Activated T-cell treated with anti-CD3 and anti-CD28 coated beads, Interleukin-2, amount 50 U/mL, for 1 hour (primary cell): Measurements from ENCODE around the gene ZNF888.
"Not testable (repeated sequence)": the region's sequence is repeated elsewhere in the genome, so short reads cannot be mapped to it uniquely, and the experiment has no call there.

Experiments used
- DNase-seq: peaks from one replicate; pipeline ENCODE4 v3.0.0-alpha.2; 2020

The ZNF888 gene

DNA sequence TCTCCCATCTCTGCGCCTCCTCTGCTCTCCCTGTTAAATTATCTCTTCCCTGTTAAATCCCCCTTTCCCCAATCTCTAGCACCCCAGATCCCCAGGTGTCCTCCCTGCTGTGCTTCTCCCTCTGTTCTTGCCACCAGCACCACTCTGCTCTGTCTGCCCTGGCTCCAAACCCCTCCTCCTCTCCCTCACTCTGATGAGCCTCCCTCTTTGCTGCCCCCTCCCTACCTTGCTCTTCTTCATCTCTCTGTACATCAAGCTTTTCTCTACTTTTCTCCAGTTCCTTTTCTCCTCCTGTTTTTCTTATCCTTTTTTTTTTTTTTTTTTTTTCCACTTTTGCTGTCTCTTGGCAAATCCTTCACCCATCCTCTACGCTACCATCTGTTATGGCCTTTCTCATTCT is 18.3 kb upstream of the ZNF888 start:
- not testable (repeated sequence) for DNase-seq

DNA sequence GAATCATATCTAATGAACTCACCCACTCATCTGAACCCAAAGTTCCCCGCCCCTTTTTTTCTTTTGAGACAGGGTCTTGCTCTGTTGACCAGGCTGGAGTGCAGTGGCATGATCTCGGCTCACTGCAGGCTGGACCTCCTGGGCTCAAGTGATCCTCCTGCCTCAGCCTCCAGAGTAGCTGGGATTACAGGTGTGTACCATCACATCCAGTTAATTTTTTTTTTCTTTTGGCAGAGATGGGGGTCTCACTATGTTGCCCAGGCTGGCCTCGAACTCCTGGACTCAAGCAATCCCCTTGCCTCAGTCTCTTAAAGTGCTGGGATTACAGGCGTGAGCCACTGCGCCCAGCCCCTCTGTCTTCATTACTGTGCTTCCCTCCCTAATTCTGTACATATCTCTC is 17.7 kb upstream of the ZNF888 start:
- not testable (repeated sequence) for DNase-seq

DNA sequence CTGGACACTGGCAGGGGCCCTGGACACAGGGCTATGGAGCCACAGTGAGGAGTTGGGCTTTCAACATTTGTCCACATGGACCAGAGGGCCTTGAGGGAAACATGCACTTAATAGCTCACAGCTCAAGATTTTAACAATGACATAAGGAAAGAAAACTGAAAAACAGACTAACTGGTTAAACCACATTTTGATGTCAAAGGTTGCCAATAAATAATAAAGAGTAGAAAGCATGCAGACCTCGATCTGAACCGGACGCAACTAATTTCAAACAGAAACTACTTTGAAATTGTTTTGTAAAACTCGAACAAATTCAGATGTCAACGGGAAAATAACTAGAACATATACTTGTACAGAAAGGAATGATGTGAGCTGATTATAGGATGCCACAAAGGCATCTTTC is 15.5 kb upstream of the ZNF888 start:
- no peak for DNase-seq

DNA sequence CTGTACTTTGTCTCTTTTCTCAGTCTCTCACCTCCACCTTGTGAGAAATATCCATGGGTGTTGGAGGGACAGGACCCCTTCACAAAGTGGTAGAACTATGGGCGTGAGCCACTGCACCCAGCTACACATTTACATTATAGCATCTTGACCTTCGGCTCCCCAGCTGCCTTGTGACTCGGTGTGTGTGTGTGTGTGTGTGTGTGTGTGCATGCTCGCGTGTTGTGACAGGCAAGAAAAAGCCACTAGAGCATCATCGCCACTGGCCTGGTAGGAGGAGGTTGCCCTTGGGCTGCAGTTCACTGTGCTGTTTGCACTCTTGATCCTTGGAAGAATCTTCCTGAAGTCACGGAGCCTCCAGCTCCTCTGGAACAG is 13.7 kb upstream of the ZNF888 start:
- no peak for DNase-seq

DNA sequence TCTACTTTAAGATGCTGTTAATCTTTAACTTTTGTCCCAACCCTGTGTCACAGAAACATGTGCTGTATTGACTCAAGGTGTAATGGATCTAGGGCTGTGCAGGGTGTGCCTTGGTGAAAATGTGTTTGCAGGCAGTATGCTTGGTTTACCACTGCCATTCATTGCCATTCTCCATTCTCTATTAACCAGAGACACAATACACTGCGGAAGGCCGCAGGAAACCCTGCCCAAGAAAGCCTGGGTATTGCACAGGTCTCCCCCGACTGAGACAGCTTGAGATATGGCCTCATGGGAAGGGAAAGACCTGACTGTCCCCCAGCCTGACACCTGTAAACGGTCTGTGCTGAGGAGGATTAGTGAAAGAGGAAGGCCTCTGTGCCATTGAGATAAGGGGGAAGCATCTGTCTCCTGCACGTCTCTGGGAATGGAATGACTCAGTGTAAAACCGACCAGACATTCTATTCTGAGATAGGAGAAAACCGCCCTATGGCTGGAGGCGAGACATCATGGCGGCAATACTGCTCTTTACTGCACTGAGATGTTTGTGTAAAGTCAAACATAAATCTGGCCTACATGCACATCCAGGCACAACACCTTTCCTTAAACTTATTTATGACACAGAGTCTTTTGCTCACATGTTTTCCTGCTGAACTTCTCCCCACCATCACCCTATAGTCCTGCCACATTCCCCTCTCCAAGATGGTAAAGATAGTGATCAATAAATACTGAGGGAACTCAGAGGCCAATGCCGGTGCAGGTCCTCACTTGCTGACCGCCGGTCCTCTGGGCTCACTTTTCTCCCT is 13.1 kb upstream of the ZNF888 start:
- no peak for DNase-seq

DNA sequence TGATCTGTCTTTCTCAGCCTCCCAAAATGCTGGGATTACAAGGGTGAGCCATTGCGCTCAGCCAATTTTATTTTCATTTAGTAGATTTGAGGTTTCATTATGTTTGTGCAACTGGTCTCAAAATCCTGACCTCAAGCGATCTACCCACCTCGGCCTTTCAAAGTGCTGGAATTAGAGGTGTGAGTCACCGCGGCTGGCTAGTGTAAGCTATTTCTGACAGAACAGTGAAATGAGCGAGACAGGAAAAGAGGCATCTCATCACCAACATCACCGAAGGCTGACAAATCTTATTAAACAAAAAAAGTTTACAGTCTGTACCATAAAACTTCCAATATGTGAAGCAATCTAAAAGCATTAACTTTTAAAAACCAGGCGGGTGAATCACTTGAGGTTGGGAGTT is 12.2 kb upstream of the ZNF888 start:
- no peak for DNase-seq

DNA sequence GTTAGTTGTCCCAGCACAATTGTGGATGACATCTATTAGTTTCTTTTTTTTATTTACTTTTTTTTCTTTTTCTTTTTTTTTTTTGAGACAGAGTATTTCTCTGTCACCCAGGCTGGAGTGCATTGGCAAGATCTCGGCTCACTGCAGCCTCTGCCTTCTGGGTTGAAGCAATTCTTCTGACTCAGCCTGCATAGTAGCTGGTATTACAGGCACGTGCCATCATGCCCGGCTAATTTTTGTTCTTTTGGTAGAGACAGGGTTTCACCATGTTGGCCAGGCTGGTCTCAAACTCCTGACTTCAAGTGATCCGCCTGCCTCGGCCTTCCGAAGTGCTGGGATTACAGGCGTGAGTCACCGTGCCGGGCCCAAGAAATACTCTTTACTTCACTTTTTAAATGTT is 1.4 kb upstream of the ZNF888 start:
- not testable (repeated sequence) for DNase-seq

DNA sequence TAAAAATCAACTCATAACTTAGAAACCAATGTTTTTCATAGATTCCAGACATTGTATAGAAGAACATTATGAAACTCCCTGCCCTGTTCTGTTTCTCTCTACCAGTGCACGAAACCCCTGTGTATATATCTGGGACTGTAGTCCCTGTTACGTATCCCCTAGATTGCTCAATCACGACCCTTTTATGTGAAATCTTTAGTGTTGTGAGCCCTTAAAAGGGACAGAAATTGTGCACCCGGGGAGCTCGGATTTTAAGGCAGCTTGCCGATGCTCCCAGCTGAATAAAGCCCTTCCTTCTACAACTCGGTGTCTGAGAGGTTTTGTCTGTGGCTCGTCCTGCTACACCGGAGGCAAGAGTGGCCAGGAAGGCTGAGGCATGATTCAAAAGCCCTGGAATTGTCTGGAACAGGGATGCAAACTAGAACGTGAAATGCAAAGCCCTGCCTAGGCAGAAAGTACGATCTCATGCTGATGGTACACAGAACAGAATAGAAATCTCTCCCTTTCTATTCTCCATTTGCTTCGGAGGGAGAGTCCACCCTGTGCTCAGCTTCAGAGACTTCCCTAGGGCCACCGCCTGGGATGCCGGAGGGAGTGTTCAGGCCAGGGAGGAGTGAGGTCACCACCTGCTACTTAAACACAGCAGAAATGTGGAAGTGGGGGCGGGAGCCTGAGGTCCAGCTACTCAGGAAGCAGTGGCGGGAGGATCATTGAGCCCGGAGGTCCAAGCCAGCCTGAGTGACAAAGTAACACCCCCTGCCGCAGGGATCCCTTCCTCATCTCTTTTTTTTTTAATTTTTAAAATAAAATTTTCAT is 758 bp upstream of the ZNF888 start:
- no peak for DNase-seq

DNA sequence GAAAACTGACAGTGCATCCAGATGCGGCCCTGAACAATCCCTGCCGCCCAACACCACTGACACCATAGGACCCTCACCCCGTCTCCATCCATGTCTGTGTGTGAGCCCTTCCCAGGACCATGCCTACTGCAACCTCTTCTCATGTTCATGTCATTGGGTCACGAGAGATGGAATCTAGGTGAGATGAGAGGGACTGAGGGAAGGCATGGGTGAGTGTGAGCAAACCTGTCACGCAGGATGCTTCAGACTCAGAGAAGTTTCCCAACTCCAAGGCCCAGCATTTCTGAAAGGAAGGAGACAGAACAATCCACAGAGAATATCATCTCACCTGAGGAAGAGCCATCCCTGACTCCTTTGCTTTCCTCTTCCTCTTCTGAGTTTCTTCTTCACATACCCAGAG is 5.7 kb downstream of the ZNF888 start:
- DNase-seq, result no peak

DNA sequence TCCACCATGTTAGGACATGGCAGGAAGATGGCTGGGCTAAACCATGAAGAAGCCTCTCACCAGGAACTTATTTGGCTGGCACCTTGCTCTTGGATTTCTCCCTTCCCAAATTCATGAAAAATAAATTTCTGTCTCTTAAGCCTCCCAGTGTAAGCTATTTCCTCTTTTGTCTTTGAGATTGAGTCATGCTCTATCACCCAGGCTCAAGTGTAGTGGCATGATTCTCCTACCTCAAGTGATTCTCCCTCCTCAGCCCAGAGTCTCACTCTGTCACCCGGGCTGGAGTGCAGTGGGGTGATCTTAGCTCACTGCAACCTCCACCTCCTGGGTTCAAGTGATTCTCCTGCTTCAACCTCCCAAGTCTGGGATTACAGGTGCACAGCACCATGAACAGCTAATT is 12.6 kb downstream of the ZNF888 start:
- no peak for DNase-seq

DNA sequence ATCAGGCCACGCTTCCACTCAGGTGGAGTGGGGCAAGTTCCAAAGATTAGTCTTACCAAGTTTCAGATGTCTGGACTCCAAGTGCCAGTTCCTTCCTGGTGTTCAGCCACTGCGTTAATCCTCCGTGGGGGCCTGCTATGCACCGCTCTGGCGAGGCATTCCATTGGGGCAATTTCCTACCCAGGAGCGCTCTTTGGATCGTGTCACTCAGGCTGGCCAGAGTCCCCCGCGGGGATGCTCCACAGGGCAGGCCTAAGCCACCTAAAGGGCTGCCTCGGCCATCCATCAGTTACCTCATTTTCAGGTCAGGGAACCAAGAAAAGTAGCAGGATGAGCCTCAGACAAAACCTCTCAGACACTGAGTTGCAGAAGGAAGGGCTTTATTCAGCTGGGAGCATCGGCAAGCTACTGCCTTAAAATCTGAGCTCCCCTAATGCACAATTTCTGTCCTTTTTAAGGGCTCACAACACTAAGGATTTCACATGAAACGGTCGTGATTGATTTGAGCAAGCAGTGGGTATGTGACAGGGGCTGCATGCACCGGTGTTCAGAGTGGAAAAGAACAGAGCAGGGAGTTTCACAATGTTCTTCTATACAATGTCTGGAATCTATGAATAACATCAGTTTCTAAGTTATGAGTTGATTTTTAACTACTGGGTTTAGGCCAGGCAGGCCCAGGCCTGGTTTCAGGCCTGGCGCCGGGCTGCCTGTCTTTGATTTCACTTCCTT is 19.0 kb downstream of the ZNF888 start:
- not testable (repeated sequence) for DNase-seq

DNA sequence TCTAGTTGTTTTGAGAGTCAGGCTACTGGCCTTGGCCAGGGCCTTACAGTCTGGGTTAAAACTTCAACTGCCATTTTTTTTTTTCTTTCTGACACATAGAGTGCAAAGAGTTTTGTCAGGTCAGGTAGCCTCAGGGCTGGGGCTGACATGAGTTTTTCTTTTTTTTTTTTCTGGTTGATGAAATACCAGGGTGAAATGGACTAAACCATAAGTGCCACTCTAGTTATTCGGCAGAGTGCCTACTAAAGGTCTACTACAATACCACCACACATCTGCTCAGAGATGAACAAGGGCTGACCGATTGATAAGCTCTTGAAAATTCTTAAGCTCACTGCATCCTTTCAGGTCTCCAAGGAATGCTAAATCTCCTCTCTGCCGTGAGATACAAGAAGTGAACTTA is 21.4 kb downstream of the ZNF888 start:
- no peak for DNase-seq

DNA sequence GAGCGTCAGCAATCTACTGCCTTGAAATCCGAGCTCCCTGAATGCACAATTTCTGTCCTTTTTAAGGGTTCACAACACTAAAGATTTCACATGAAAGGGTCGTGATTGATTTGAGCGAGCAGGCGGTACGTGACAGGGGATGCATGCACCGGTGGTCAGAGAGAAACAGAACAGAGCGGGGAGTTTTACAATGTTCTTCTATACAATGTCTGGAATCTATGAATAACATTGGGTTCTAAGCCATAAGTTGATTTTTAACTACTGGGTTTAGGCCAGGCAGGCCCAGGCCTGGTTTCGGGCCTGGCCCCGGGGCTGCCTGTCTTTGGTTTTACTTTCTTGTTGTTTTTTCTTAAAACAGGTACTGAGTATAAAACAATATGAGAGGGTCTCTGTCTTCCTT is 24.6 kb downstream of the ZNF888 start:
- DNase-seq, result not testable (repeated sequence)

DNA sequence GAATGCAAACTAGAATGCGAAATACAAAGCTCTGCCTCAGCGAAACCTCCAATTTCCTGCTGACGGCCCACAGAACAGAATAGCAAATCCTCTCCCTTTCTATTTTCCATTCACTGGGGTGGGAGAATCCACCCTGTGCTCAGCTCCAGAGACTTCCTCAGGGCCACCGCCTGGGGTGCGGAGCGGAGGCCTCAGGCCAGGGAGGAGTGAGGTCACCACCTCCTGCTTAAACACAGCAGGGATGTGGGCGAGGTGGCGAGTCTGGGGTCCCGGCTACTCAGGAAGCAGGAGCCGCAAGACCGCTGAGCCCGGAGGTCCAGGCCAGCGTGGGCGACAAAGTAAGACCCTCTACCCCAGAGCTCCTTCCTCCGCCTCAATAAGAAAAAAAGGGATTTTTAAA is 25.1 kb downstream of the ZNF888 start:
- DNase-seq, result no peak

DNA sequence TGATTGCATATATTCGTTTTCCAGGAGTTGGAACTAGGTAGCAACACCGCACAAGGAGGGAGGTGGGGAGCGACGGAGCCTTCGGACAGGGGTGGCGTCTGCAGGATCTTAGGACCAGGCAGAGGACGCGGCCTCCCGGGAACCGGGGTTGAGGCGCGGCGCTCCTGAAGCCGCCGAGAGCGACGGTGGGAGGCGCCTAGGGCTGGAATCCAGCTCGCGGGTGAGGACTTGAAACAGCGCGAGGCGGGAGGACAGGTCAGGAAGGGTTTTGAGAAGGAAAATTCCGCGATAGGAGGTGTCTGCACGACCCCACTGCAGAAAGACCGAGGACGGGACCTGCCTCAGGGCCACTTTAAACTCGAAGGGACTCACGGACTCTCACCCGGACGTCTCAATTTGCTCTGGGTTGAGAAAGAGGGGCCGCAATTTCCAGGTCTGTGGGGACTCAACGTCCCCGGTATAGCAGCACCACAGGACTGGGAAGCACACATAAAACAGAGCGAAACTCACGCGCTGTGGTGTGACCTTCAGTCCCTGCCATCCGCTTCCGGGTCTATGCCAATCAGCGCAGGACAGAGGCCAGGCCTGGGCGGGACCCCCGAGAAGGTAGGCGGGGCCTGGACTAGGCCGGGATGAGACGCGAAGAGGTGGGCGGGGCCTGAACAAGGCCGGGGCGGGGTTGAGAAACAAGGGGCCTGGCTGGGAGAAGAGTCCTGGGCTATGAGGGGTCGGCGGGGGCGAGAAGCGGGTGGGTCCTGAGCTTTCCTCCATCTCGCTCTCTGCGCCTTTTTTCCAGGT is 25.9 kb downstream of the ZNF888 start, which contains the start of gene ZNF320:
ZNF320 (minus strand) TSS at position 498 of the 798 bp plus-strand sequence. CDS start 7,380 bp downstream, outside the sequence.
- DNase-seq, result peak; percentile 89

DNA sequence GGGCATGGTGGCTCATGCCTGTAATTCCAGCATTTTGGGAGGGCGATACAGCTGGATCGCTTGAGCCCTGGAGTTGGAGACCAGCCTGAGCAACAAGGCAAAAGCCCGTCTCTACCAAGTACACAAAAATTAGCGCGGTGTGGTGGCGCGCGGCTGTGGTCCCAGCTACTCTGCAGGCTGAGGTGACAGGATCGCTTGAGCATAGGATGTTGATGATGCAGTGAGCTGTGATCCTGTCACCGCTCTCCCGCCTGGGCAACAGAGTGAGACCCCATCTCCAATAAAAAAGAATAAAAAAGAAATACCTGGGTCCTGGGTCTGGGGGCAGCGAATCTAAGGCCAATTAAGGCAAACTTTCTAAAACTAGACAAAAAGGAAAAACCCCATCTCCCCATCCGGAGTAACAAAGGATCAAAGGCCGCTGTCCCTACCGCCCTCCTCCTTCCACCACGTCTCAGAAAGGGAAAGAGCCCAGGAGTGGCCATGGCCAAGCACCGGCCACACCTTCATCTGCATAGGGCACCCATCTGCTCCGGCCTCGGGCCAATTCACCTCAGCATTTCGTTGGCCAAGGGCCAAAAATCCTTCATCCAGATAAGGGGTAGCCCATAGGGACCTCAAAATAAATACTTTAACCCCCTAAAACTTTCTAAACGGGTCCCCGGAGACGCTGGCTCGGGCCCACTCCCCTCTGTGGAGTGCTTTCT is 26.6 kb downstream of the ZNF888 start:
- no peak for DNase-seq

DNA sequence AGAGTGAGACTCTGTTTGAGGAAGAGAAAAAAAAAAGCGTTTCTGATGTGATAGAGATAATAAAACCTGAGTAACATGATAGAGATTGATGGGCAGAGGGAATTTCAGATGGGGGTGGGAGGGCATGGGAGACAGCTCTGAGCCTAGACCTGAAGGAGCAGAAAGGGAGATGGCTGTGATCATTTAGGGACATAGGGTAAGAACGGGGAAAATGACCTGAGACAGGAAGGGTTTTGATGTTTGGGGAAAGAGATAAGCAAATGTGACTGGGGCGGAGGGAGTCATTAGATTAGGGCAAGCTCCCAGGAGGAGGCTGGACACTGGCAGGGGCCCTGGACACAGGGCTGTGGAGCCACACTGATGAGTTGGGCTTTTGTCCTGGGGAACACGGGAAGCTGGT is 31.9 kb downstream of the ZNF888 start:
- DNase-seq, result no peak

DNA sequence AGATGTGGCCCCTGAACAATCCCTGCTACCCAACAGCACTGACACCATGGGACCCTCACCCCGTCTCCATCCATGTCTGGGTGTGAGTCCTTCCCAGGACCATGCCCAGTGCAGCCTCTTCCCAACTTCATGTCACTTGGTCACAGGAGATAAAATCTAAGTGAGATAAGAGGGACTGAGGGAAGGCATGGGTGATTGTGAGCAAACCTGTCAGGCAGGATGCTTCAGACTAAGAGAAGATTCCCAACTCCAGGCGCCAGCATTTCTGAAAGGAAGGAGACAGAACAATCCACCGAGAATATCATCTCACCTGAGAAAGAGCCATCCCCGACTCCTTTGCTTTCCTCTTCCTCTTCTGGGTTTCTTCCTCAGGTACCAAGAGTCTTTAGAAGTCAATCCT is 33.3 kb downstream of the ZNF888 start:
- no peak for DNase-seq

DNA sequence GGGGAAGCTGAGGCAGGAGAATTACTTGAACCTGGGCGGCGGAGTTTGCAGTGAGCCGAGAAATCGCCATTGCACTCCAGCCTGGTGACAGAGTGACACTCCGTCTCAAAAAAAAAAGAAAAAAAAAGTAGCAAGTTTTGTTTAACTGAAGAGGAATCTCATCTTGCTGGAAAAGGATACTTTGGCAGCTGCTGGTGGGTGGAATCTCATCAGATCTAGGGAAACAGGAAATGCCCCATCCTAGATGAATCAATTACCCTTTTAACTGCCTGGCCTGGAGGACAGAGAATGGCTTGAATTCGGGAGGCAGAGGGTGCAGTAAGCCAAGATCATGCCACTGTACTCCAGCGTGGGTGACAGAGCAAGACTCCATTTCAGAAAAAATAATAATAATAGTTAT is 34.2 kb downstream of the ZNF888 start:
- DNase-seq, result no peak

DNA sequence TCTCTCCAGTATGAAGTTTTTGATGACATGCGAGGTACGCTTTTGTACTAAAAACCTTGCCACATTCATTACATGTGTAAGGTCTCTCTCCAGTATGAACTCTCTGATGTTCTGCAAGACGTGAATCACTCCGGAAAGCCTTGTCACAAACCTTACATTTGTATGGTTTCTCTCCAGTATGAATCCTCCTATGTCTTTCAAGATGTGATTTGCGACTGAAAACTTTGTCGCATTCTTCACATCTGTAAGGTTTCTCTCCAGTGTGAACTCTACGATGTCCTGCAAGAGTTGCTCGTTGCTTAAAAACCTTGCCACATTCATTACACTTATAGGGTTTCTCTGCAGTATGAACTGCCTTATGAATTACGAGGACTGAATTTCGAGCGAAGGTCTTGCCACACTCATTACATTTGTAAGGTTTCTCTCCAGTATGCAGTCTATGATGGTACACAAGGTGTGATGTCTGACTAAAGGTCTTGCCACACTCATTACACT is 42.3 kb downstream of the ZNF888 start:
- DNase-seq, result no peak

DNA sequence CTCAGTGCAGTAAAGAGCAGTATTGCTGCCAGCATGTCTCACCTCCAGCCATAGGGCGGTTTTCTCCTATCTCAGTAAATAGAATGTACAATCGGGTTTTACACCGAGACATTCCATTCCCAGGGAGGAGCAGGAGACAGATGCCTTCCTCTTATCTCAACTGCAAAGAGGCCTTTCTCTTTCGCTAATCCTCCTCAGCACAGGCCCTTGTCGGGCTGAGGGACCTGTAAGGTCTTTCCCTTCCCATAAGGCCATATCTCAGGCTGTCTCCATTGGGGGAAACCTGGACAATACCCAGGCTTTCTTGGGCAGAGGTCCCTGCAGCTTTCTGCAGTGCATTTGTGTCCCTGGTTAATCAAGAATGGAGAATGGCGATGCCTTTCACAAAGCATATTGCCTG is 50.2 kb downstream of the ZNF888 start:
- DNase-seq, result not testable (repeated sequence)

DNA sequence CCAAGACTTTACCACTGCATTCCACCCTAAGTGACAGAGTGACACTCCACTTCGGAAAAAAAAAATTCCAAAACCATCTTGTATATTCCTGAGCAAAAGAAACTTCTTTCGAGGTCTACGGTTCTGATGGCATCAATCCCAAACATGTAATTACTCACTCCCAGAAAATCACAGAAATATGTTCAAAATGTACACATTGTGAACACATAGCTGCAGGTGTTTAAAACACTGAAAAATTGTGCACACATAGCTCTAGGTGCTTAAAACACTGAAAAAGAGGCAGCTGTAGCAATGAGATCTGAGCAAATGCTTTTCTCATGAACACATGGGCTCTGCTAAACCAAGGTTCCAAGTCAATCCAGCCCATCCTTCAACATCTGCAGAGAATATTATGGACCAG is 51.8 kb downstream of the ZNF888 start:
- DNase-seq, result no peak
